ENCODE measurements around the gene ADAMTS14. TPM values are rescaled to one million over a fixed set of nuclear protein-coding genes. Genes with fewer than 3 reads are reported as not detected.
"Not testable (repeated sequence)": the region's sequence is repeated elsewhere in the genome, so short reads cannot be mapped to it uniquely, and the experiment has no call there.

Gene ADAMTS14
- total RNA-seq, 1 donor from 2014 or later = 4.1 TPM

DNA sequence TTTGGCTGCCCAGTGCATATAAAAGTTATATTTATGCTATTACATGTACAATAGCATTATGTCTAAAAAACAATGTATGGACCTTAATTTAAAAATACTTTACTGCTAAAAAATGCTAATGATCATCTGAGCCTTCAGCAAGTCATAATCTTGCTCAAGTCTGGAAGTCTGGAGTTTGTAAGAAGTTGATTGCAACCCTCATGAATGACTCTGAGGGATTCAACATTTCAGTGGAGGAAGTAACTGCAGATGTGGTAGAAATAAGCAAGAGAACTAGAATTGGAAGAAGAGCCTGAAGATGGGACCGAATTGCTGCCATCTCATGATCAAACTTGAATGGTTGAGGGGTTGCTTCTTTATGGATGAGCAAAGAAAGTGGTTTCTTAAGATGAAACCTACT, 13.0 kb upstream of the ADAMTS14 start:
- H3K4me3 Mint-ChIP-seq = no peak overlapping the region
- no peak for DNase-seq (ENCODE audit: low spot score in 2 of 2, unreplicated experiment in 2 of 2)
- H3K9me3 Mint-ChIP-seq = peaks cover 11% of the 10 kb centered on the region
- no peak overlapping the region for H3K27ac Mint-ChIP-seq
- H3K36me3 Mint-ChIP-seq = no peaks in the 10 kb centered on the region
- peaks cover 16% of the 10 kb centered on the region for H3K4me1 Mint-ChIP-seq
- no peaks in the 10 kb centered on the region for H3K27me3 Mint-ChIP-seq (ENCODE audit: low read depth)
- no peak for TF ChIP-seq CTCF (IDR thresholded peaks at IDR 0.05; ENCODE audit: unreplicated experiment)

- TF ChIP-seq CTCF (IDR thresholded peaks at IDR 0.05; ENCODE audit: unreplicated experiment) = no peak
- Mint-ChIP-seq H3K36me3 (no peaks in the 10 kb centered on the region), H3K4me1 (peaks cover 23% of the 10 kb centered on the region), H3K27me3 (ENCODE audit: low read depth) (no peaks in the 10 kb centered on the region), H3K27ac (no peak overlapping the region), H3K9me3 (peaks cover 11% of the 10 kb centered on the region), H3K4me3 (no peak overlapping the region)
- DNase-seq (ENCODE audit: low spot score in 2 of 2, unreplicated experiment in 2 of 2) = no peak
These were observed 11.6 kb upstream of the ADAMTS14 start for GRCh38 chr10:70660722-70661121.

GRCh38 chr10:70661623-70662361, 10.5 kb upstream of the ADAMTS14 start:
- Mint-ChIP-seq H3K27ac (peak overlapping the region; percentile 87), H3K4me3 (no peak overlapping the region), H3K9me3 (peaks cover 11% of the 10 kb centered on the region), H3K4me1 (peaks cover 23% of the 10 kb centered on the region), H3K27me3 (ENCODE audit: low read depth) (no peaks in the 10 kb centered on the region), H3K36me3 (no peaks in the 10 kb centered on the region)
- TF ChIP-seq CTCF (IDR thresholded peaks at IDR 0.05; ENCODE audit: unreplicated experiment) = no peak
- DNase-seq (ENCODE audit: low spot score in 2 of 2, unreplicated experiment in 2 of 2) = no peak

- H3K4me3 Mint-ChIP-seq = no peak overlapping the region
- peaks cover 11% of the 10 kb centered on the region for H3K9me3 Mint-ChIP-seq
- peaks cover 6% of the 10 kb centered on the region for H3K27me3 Mint-ChIP-seq (ENCODE audit: low read depth)
- peaks cover 23% of the 10 kb centered on the region for H3K4me1 Mint-ChIP-seq
- DNase-seq (ENCODE audit: low spot score in 2 of 2, unreplicated experiment in 2 of 2) = no peak
- no peaks in the 10 kb centered on the region for H3K36me3 Mint-ChIP-seq
- peak overlapping the region; percentile 87 for H3K27ac Mint-ChIP-seq
- no peak for TF ChIP-seq CTCF (IDR thresholded peaks at IDR 0.05; ENCODE audit: unreplicated experiment)
These were observed 9.7 kb upstream of the ADAMTS14 start for GRCh38 chr10:70662362-70663220.

DNA sequence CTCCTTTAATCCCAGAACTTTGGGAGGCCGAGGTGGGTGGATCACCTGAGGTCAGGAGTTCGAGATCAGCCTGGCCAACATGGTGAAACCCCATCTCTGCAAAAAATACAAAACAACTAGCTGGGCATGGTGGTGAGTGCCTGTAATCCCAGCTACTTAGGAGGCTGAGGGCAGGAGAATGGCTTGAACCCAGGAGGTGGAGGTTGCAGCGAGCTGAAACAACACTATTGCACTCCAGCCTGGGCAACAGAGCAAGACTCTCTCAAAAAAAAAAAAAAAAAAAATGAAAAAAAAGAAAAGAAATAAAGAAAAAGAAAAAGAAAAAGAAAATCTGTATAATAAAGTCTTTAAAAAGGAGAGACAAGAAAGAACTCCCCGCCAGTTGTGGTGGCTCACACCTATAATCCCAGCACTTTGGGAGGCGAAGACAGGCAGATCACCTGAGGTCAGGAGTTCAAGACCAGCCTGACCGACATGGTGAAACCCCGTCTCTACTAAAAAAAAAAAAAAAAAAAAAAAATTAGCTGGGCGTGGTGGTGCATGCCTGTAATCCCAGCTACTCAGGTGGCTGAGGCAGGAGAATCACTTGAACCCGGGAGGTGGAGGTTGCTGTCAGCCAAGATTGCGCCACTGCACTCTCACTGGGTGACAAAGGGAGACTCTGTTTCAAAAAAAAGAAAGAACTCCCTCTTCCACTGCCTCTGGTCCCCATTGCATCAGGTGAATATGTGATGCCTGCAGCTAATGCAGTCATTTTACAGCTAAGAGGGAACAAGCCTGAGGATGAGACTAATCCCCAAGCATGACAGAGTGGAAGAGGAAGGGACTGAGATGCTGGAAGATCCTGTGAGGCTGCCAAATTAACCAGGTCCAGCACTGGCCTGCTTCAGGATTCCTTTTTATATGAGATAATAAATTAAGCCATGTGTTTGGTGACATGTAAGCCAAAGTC, 8.6 kb upstream of the ADAMTS14 start:
- Mint-ChIP-seq H3K27me3 (ENCODE audit: low read depth) (peaks cover 11% of the 10 kb centered on the region), H3K9me3 (peaks cover 18% of the 10 kb centered on the region), H3K4me1 (peaks cover 23% of the 10 kb centered on the region)
- not testable (repeated sequence) for DNase-seq (ENCODE audit: low spot score in 2 of 2, unreplicated experiment in 2 of 2); H3K4me3 Mint-ChIP-seq; H3K27ac Mint-ChIP-seq; H3K36me3 Mint-ChIP-seq
